ENCODE results near the gene LARGE1.

Gene LARGE1

DNA sequence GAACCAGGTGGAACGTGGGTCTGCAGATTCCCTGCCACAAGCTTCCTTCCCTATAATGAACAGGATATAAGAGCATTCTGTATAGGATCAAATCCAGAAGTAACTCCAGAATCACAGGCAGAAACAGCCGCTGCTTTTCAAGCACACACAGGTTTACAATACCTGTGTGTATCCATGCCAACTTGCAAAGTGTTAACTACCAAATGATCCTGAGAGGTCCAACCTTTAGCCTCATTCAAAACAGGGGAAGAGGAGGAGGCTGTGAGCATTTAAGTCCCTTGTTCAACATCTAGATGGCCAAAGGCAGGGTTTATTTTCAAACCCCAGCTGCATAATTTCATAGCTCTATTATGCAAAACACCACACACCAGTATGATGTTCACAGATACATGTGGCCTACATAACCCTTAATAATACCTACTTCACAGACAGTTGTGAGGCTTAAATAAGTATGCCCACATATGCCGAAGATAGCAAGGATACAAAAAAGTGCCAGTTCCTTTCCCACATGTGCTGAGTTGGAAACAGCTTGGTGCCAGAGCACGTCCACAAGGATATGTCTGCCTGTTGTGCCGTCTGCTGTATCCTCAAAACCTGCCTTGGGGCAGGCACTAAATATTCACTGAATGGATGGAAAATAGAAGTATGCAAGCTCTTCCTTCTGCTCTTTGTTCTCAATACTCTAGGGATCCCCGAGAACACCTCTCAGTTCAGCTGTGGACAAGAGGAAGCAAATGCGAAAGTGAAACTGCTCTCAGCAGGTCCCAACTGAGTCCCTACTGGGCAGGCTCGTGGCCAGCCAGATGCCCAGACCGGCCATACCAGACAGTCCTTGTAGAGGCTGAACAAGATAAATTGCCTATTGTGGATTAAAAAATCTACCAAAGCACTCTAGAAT lies 66.8 kb downstream of the LARGE1 start:
- DNase-seq = peak; percentile 91 to 96

- DNase-seq = no peak
These were observed 68.4 kb downstream of the LARGE1 start for GRCh38 chr22:33851821-33852384.

DNA sequence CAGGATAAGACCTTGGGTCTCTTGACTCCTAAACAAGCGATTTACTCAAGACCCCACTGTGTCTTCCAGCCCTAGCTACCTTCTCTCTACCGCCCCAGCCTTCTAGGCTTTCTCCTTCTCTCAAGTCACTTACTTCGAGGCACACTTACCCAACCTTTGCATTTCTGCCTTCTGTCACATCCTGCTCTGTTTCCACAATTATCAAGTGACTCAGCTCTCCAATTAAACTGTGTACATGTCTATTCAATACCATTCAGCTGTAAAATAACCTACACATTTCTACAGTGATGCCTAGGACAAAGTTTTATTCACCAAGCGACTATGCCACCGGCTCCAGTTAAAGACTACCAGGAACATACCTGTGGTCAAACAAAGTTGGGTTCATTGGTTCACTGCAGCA lies 69.0 kb downstream of the LARGE1 start:
- no peak for DNase-seq

- DNase-seq = no peak
These were observed 69.6 kb downstream of the LARGE1 start for GRCh38 chr22:33850724-33851123.

DNA sequence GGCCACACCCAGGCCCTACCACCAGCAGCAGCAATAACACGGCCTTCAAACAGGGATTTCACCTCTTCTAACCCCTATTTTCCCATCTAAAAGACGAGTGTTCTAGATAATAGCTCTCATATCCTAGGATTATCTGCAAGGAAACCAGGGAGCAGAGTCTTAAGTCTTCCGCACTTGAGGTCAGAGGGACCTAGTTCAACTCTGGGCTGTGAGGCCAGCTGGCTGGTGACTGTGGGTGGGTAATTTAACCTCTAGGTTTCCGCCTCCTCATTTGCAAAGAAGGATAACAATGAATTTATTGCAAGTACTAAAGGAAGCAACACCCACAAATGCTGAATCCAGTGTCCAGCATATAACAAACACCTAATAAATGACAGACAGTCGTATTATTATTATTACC lies 70.1 kb downstream of the LARGE1 start:
- peak in 1 of 2 experiments; percentile 3 for DNase-seq

- no peak for DNase-seq
These were observed 72.0 kb downstream of the LARGE1 start for GRCh38 chr22:33848251-33848650.

GRCh38 chr22:33844273-33844672 lies 76.0 kb downstream of the LARGE1 start:
- no peak for DNase-seq

GRCh38 chr22:33842421-33843094 lies 77.7 kb downstream of the LARGE1 start:
- DNase-seq = no peak

- no peak for DNase-seq
These were observed 78.3 kb downstream of the LARGE1 start for GRCh38 chr22:33842006-33842354.

GRCh38 chr22:33841281-33842005 lies 78.8 kb downstream of the LARGE1 start:
- DNase-seq = no peak

DNA sequence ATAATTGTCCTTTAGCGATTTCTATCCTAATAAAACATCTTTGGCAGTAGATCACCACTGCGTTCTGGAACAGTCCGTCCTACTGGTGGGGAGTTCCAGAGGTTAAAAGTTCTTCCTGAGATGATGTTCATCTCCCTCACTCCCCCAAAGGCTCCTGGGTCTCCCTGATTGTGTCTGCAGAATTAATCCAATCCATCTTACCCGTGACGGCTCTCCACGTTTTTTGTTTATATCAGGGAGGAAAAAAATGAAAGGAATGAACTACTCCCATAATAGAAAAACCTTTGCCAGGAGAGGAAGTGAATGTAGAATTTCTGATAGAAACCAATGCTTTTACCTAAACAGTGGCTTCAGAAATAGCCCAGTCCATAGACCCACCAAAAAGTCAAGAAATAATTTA lies 81.6 kb downstream of the LARGE1 start:
- no peak for DNase-seq

GRCh38 chr22:33837826-33838225 lies 82.5 kb downstream of the LARGE1 start:
- no peak for DNase-seq

GRCh38 chr22:33835265-33835664 lies 85.0 kb downstream of the LARGE1 start:
- no peak for DNase-seq

DNA sequence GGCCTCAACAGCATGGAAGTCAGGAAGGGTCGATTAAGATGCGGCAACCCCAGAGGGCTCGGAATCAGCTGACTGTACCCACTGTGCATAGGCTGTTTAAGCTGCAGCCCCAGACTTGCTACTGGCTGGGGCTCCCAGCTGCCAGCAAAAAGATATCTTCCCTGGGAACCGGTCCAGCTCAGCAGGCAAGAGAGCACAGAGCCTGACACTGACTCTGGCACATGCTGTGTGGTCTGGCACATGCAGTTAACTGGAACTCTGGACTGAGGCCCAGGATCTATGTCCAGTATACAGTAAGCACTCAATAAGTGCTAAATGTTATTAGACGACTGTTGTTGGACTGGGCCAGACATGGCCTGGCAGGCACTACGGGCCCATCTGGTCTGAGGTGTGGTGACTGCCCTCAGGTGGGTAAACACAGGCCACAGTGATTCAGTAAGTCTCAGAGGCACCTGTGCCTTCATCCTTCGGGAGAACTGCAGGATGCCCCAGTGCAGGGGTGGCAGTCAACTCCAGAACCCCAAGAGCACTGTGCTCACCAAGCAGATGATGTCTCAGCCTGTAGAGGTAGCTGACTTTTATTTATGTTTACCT lies 87.6 kb downstream of the LARGE1 start:
- DNase-seq = no peak

DNA sequence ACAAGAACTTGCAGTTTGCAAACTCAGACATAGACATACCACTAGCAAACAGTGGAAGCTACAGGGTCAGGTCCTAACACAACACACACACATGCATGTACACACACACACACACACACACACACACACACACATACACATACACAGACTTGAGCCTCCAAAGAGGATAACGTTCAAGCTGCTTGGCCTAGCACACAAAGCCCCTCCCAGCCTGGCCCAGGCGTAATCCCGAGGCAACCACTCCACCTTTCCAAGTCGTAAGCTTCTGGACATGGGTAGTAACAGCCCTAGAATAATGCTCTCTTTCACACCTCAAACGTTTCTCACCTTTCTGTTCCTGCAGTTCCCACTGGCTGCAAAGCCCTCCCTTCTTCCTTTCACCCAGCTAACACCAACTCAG lies 88.6 kb downstream of the LARGE1 start:
- DNase-seq = no peak

DNA sequence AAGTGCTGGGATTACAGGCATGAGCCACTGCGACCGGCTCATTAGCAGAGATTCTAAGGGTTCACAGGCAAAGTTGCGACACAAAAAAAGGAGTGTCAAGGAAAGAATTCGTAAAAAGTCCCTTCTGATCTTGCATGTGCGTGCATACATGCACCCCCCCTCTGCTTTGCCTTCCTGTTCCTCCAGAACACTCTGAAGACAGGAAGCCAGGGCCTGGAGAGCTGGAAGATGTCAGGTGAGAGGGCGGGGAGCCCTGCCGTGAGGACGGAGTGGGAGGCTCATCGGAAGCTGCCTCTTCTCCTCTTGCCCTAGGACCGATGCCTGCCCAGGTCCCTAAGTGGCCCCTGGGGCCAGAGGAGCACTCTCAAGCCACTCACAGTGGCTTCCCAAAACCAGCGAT lies 89.1 kb downstream of the LARGE1 start:
- DNase-seq = no peak

DNA sequence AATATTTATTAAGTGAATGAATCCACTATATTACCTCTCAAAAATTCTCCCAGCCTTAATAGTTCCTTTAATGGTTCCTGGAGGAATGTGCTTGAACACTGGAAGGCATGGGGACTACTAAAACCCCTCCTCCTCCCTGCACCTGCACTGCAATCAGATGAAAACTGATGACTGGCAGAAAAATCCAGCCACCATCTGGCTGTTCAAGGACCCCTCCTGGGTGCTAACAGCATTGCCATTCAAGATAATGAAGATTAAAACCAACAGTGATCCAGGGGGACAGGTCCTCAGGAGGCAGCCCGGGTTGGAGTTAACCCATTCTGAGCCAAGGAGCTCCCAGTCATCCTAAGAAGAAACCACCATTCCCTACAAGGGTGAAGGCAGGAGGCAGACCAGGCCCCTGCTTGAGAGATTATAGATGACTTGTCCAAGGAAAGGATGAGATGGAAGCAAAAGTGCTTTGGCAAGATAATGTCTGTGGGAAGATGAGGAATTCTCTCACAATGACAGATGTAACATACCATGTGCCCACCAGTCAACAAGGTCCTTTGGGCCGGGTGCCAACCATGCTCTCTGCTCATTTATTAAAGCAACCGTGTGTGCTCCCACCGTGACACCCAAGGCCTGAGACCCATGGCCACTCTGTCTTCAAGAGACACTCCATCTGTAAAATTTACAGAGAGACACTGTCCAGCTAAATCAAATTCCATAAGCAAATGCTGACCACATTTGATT lies 90.6 kb downstream of the LARGE1 start:
- no peak for DNase-seq

DNA sequence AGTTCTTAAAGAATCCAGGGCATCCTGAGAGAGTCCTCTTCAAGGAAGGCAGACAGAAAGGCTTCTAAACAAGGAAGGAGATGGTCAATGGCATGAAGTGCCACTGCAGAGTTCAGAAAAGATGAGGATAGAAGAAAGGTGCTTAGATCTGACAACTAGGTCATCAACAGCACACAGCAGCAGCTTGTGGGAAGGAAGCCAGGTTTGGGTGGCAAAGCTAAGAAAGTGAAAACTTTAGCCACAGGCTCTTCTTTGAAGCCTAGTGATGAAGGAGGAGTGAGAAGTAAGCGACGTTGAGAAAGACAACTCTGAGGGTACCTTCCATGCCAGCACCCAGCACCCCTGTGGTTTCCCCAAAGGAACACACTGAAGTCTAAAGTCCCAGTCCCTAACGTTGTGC lies 92.0 kb downstream of the LARGE1 start:
- no peak for DNase-seq

GRCh38 chr22:33825761-33826160 lies 94.5 kb downstream of the LARGE1 start:
- no peak for DNase-seq

DNA sequence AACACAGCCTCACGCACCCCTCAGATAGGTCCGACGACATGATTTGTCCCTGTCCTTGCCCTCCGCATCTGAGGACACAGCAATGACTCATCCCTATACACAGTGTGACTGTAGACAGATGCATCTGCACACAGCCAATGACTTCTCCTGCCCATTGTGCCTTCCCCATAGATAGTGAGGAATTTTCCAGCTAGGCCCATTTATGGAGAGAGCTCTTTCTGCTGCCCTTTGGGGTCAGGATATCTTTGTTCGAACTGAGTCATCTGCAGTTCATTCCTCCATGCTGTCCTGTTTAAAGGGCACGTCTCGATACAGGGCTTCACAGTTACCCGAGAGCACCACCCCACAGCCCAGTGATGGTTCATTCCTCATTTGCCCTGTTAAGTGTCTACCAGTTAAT lies 96.7 kb downstream of the LARGE1 start:
- no peak for DNase-seq

DNA sequence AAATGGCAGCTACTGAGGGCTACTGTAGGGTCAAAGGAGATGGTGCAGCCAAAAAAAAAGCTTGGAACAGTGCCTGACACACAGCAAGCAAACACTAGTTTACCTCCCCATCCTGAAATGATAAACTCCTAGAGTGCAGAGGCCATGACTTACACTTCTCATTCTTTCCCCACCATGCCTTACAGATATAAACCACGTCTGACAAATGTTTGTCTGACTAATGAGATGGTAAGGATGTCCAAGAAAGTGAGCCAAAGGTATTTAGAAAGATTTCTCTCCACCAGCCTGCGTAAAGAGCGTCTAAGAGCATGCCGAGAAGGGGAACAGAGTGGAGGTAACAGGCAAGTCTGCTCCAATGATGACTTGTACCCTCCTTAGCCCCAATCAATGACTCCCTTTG lies 99.0 kb downstream of the LARGE1 start:
- no peak for DNase-seq

DNA sequence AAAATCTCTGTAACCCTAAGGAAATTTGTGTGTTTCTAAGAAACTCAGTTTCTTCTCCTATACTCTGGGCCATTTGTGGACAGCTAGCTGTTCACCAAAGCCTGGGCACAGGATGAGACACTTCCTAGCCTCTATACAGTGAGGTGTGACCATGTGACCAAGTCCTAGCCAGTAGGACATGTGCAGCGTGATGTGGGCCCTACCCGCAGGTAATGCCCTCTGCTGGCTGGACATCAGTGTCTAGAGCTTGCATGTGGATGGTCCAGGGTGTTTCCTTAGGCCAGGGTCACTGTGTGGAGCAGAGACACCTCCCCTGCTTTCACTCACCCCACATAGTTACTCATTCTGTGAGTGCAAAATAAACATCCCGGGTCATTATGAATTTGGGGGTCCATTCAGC lies 100.5 kb downstream of the LARGE1 start:
- no peak for DNase-seq

All from NCI-H526 (cell line).